ENCODE measurements around the gene ZBTB7C.

Gene ZBTB7C

GRCh38 chr18:48321536-48321935, 87.6 kb downstream of the ZBTB7C start:
- Mint-ChIP-seq H3K27ac (no peak overlapping the region), H3K9me3 (peaks cover 0 to under 1% of the 10 kb centered on the region in 2 donors), H3K4me3 (no peak overlapping the region), H3K36me3 (no peaks in the 10 kb centered on the region), H3K27me3 (peaks cover 10 to 14% of the 10 kb centered on the region in 2 donors), H3K4me1 (no peaks in the 10 kb centered on the region)
- DNase-seq (no peak), ATAC-seq (replicated peaks) (no peak)

GRCh38 chr18:48321121-48321520, 88.1 kb downstream of the ZBTB7C start:
- ATAC-seq (replicated peaks): no peak
- Mint-ChIP-seq H3K36me3 (no peaks in the 10 kb centered on the region), H3K27me3 (peaks cover 10 to 14% of the 10 kb centered on the region in 2 donors), H3K9me3 (peaks cover 0 to 1% of the 10 kb centered on the region in 2 donors), H3K4me1 (no peaks in the 10 kb centered on the region), H3K27ac (no peak overlapping the region), H3K4me3 (no peak overlapping the region)
- no peak for DNase-seq

- no peak for ATAC-seq (replicated peaks)
- H3K27me3 Mint-ChIP-seq: peaks cover 10 to 14% of the 10 kb centered on the region in 2 donors
- H3K9me3 Mint-ChIP-seq: peaks cover 0 to 1% of the 10 kb centered on the region in 2 donors
- H3K36me3 Mint-ChIP-seq: no peaks in the 10 kb centered on the region
- no peak overlapping the region for H3K4me3 Mint-ChIP-seq
- no peaks in the 10 kb centered on the region for H3K4me1 Mint-ChIP-seq
- no peak overlapping the region for H3K27ac Mint-ChIP-seq
- DNase-seq: no peak
These were observed 88.6 kb downstream of the ZBTB7C start for GRCh38 chr18:48320639-48320945.

GRCh38 chr18:48319801-48320638, 89.2 kb downstream of the ZBTB7C start:
- DNase-seq (no peak), ATAC-seq (replicated peaks) (no peak)
- Mint-ChIP-seq H3K4me3 (no peak overlapping the region), H3K27ac (no peak overlapping the region), H3K4me1 (no peaks in the 10 kb centered on the region), H3K9me3 (peaks cover 0 to 1% of the 10 kb centered on the region in 2 donors), H3K27me3 (peaks cover 10 to 14% of the 10 kb centered on the region in 2 donors), H3K36me3 (no peaks in the 10 kb centered on the region)

GRCh38 chr18:48318436-48318835, 90.7 kb downstream of the ZBTB7C start:
- Mint-ChIP-seq H3K4me1 (no peaks in the 10 kb centered on the region), H3K36me3 (no peaks in the 10 kb centered on the region), H3K27ac (no peak overlapping the region), H3K9me3 (peaks cover 0 to 1% of the 10 kb centered on the region in 2 donors), H3K4me3 (no peak overlapping the region), H3K27me3 (peaks cover 5 to 14% of the 10 kb centered on the region in 2 donors)
- DNase-seq (no peak), ATAC-seq (replicated peaks) (no peak)

GRCh38 chr18:48317781-48318381, 91.3 kb downstream of the ZBTB7C start:
- H3K27me3 Mint-ChIP-seq: peaks cover 5 to 14% of the 10 kb centered on the region in 2 donors
- peaks cover 0 to 1% of the 10 kb centered on the region in 2 donors for H3K9me3 Mint-ChIP-seq
- no peaks in the 10 kb centered on the region for H3K4me1 Mint-ChIP-seq
- H3K36me3 Mint-ChIP-seq: no peaks in the 10 kb centered on the region
- H3K27ac Mint-ChIP-seq: no peak overlapping the region
- no peak overlapping the region for H3K4me3 Mint-ChIP-seq
- DNase-seq (no peak), ATAC-seq (replicated peaks) (no peak)

GRCh38 chr18:48316177-48316576, 93.0 kb downstream of the ZBTB7C start:
- peaks cover 0 to 1% of the 10 kb centered on the region in 2 donors for H3K9me3 Mint-ChIP-seq
- no peak overlapping the region for H3K4me3 Mint-ChIP-seq
- no peaks in the 10 kb centered on the region for H3K4me1 Mint-ChIP-seq
- H3K27ac Mint-ChIP-seq: no peak overlapping the region
- no peaks in the 10 kb centered on the region for H3K36me3 Mint-ChIP-seq
- peaks cover 8 to 14% of the 10 kb centered on the region in 2 donors for H3K27me3 Mint-ChIP-seq
- ATAC-seq (replicated peaks) (no peak), DNase-seq (no peak)

GRCh38 chr18:48314690-48315089, 94.5 kb downstream of the ZBTB7C start:
- DNase-seq (no peak), ATAC-seq (replicated peaks) (no peak)
- peaks cover 0 to 1% of the 10 kb centered on the region in 2 donors for H3K9me3 Mint-ChIP-seq
- no peak overlapping the region for H3K4me3 Mint-ChIP-seq
- no peak overlapping the region for H3K27ac Mint-ChIP-seq
- H3K36me3 Mint-ChIP-seq: no peaks in the 10 kb centered on the region
- peaks cover 1 to 4% of the 10 kb centered on the region in 2 donors for H3K27me3 Mint-ChIP-seq
- no peaks in the 10 kb centered on the region for H3K4me1 Mint-ChIP-seq

GRCh38 chr18:48313792-48314191, 95.4 kb downstream of the ZBTB7C start:
- Mint-ChIP-seq H3K9me3 (peaks cover 0 to 1% of the 10 kb centered on the region in 2 donors), H3K4me1 (no peaks in the 10 kb centered on the region), H3K27ac (no peak overlapping the region), H3K4me3 (no peak overlapping the region), H3K36me3 (no peaks in the 10 kb centered on the region), H3K27me3 (peaks cover 0 to 3% of the 10 kb centered on the region in 2 donors)
- DNase-seq (no peak), ATAC-seq (replicated peaks) (no peak)

GRCh38 chr18:48312066-48312465, 97.1 kb downstream of the ZBTB7C start:
- ATAC-seq (replicated peaks): no peak
- DNase-seq: no peak
- Mint-ChIP-seq H3K27me3 (peaks cover 0 to 3% of the 10 kb centered on the region in 2 donors), H3K27ac (no peak overlapping the region), H3K36me3 (no peaks in the 10 kb centered on the region), H3K4me1 (no peaks in the 10 kb centered on the region), H3K9me3 (peaks cover 0 to 1% of the 10 kb centered on the region in 2 donors), H3K4me3 (no peak overlapping the region)

- H3K36me3 Mint-ChIP-seq: no peaks in the 10 kb centered on the region
- no peaks in the 10 kb centered on the region for H3K4me1 Mint-ChIP-seq
- no peaks in the 10 kb centered on the region for H3K9me3 Mint-ChIP-seq
- no peak for DNase-seq
- H3K4me3 Mint-ChIP-seq: no peak overlapping the region
- peaks cover 0 to 3% of the 10 kb centered on the region in 2 donors for H3K27me3 Mint-ChIP-seq
- no peak overlapping the region for H3K27ac Mint-ChIP-seq
- ATAC-seq (replicated peaks): no peak
These were observed 98.2 kb downstream of the ZBTB7C start for GRCh38 chr18:48310999-48311398.

GRCh38 chr18:48310353-48310752, 98.8 kb downstream of the ZBTB7C start:
- H3K4me1 Mint-ChIP-seq: no peaks in the 10 kb centered on the region
- ATAC-seq (replicated peaks): no peak
- DNase-seq: no peak
- H3K27ac Mint-ChIP-seq: no peak overlapping the region
- no peaks in the 10 kb centered on the region for H3K9me3 Mint-ChIP-seq
- no peaks in the 10 kb centered on the region for H3K36me3 Mint-ChIP-seq
- no peak overlapping the region for H3K4me3 Mint-ChIP-seq
- H3K27me3 Mint-ChIP-seq: peaks cover 0 to 3% of the 10 kb centered on the region in 2 donors

- Mint-ChIP-seq H3K9me3 (no peaks in the 10 kb centered on the region), H3K4me3 (no peak overlapping the region), H3K36me3 (no peaks in the 10 kb centered on the region), H3K27me3 (peaks cover 0 to 3% of the 10 kb centered on the region in 2 donors), H3K4me1 (no peaks in the 10 kb centered on the region), H3K27ac (no peak overlapping the region)
- ATAC-seq (replicated peaks): no peak
- no peak for DNase-seq
These were observed 100.2 kb downstream of the ZBTB7C start for GRCh38 chr18:48308755-48309575.

- Mint-ChIP-seq H3K27ac (no peak overlapping the region), H3K36me3 (no peaks in the 10 kb centered on the region), H3K9me3 (no peaks in the 10 kb centered on the region), H3K4me1 (no peaks in the 10 kb centered on the region), H3K27me3 (peaks cover 0 to 3% of the 10 kb centered on the region in 2 donors), H3K4me3 (no peak overlapping the region)
- DNase-seq (no peak), ATAC-seq (replicated peaks) (no peak)
These were observed 101.1 kb downstream of the ZBTB7C start for GRCh38 chr18:48308027-48308635.

Measured in stimulated activated naive B cell treated with anti-CD40 and anti-IgM and Interleukin-4, amounts not matched to agents 10 μg/mL and 1 μg/mL and 100 μg/mL, for 72 hours (primary cell).